Left forelimb (tissue), 1 donor: ENCODE measurements around the gene PLET1.
A peak's percentile ranks its signal among the peaks of the same experiment; 100 is the strongest.

Experiments
- DNase-seq: peaks from one replicate; pipeline ENCODE4 v3.0.0-alpha.2; 2018; ENCODE audit warnings: low spot score

Gene PLET1

GRCh38 chr11:112238041-112238440 lies 22.6 kb downstream of the PLET1 start:
- no peak for DNase-seq

- no peak for DNase-seq
Observed at GRCh38 chr11:112237451-112237850, 23.2 kb downstream of the PLET1 start.

GRCh38 chr11:112235750-112236390 lies 24.8 kb downstream of the PLET1 start:
- no peak for DNase-seq

GRCh38 chr11:112231952-112232351 lies 28.7 kb downstream of the PLET1 start:
- DNase-seq = no peak

- no peak for DNase-seq
Observed at GRCh38 chr11:112229746-112230433, 30.8 kb downstream of the PLET1 start.

GRCh38 chr11:112229159-112229558 lies 31.5 kb downstream of the PLET1 start:
- DNase-seq = no peak

GRCh38 chr11:112228706-112229105 lies 32.0 kb downstream of the PLET1 start:
- DNase-seq = no peak

- DNase-seq = no peak
Observed at GRCh38 chr11:112227471-112227870, 33.2 kb downstream of the PLET1 start.

- no peak for DNase-seq
Observed at GRCh38 chr11:112226831-112227401, 33.7 kb downstream of the PLET1 start.

- peak; percentile 92 for DNase-seq
Observed at GRCh38 chr11:112226062-112226830, 34.4 kb downstream of the PLET1 start, which contains the start of gene PTS. TSS of gene PTS (plus strand) at chr11:112226428. CDS start at chr11:112226444, 16 bp downstream.

- no peak for DNase-seq
Observed at GRCh38 chr11:112225753-112226061, 35.0 kb downstream of the PLET1 start.

- DNase-seq = no peak
Observed at GRCh38 chr11:112223754-112224532, 36.7 kb downstream of the PLET1 start.

- no peak for DNase-seq
Observed at GRCh38 chr11:112223121-112223520, 37.5 kb downstream of the PLET1 start.

GRCh38 chr11:112222303-112222702 lies 38.4 kb downstream of the PLET1 start:
- no peak for DNase-seq

- no peak for DNase-seq
Observed at GRCh38 chr11:112221274-112221835, 39.3 kb downstream of the PLET1 start.

- no peak for DNase-seq
Observed at GRCh38 chr11:112219476-112220232, 41.0 kb downstream of the PLET1 start.

GRCh38 chr11:112216561-112217105 lies 44.0 kb downstream of the PLET1 start:
- no peak for DNase-seq

GRCh38 chr11:112215621-112216020 lies 45.0 kb downstream of the PLET1 start:
- DNase-seq = no peak

GRCh38 chr11:112213753-112214152 lies 46.9 kb downstream of the PLET1 start:
- DNase-seq = no peak

GRCh38 chr11:112212710-112213109 lies 48.0 kb downstream of the PLET1 start:
- no peak for DNase-seq

- no peak for DNase-seq
Observed at GRCh38 chr11:112212290-112212689, 48.4 kb downstream of the PLET1 start.
